Liver (tissue), 9 donors: ENCODE data around the gene CCL27. TPM values are rescaled to one million over a fixed set of nuclear protein-coding genes. Genes with fewer than 3 reads are reported as not detected.
A peak's percentile ranks its signal among the peaks of the same experiment; 100 is the strongest.

Experiments
- DNase-seq: peaks from one replicate; pipeline ENCODE4 v3.0.0-alpha.2; 2017; ENCODE audit warnings: low spot score
- H3K27ac ChIP-seq, 2 donors: one replicate each; pipeline ENCODE4 v1.7.0; 2013; ENCODE audit warnings: inconsistent platforms in 2 of 2, low read length in 2 of 2, control low read depth in 1 of 2, low read depth in 1 of 2, mild to moderate bottlenecking in 1 of 2
- H3K27me3 ChIP-seq, 4 donors: one replicate each; pipeline versions ENCODE4 v1.6.1 to v1.7.0; 2013; ENCODE audit warnings: low read length in 3 of 4, inconsistent platforms in 1 of 4, mild to moderate bottlenecking in 1 of 4, moderate library complexity in 1 of 4; ENCODE audit not compliant: control insufficient read depth in 4 of 4, insufficient read depth in 4 of 4
- H3K36me3 ChIP-seq, 4 donors: one replicate each; pipeline versions ENCODE4 v1.6.1 to v1.7.0; 2013; ENCODE audit warnings: low read length in 3 of 4, mild to moderate bottlenecking in 3 of 4, low read depth in 1 of 4, moderate library complexity in 1 of 4; ENCODE audit not compliant: control insufficient read depth in 4 of 4, insufficient read depth in 3 of 4
- H3K4me1 ChIP-seq, 4 donors: one replicate each; pipeline versions ENCODE4 v1.6.1 to v1.7.0; 2013; ENCODE audit warnings: low read length in 3 of 4, mild to moderate bottlenecking in 3 of 4, moderate library complexity in 1 of 4; ENCODE audit not compliant: control insufficient read depth in 4 of 4, insufficient read depth in 4 of 4
- H3K4me3 ChIP-seq, 3 donors: one replicate each; pipeline versions ENCODE4 v1.6.1 to v1.7.0; 2013; ENCODE audit warnings: low read length in 3 of 3, control low read depth in 1 of 3, low read depth in 1 of 3, mild to moderate bottlenecking in 1 of 3
- H3K9ac ChIP-seq, 2 donors: one replicate each; pipeline ENCODE4 v1.7.0; 2013; ENCODE audit warnings: low read length in 2 of 2, mild to moderate bottlenecking in 2 of 2, moderate library complexity in 2 of 2, control low read depth in 1 of 2, low read depth in 1 of 2
- H3K9me3 ChIP-seq, 4 donors: one replicate each; pipeline versions ENCODE4 v1.6.1 to v1.7.0; 2013; ENCODE audit warnings: low read length in 3 of 4; ENCODE audit not compliant: control insufficient read depth in 4 of 4
- ATF3 ChIP-seq: IDR thresholded peaks from 2 replicates; pipeline ENCODE4 v1.6.1; 2016; ENCODE audit warnings: antibody characterized with exemption
- HNF4A ChIP-seq, 2 donors: conservative IDR thresholded peaks; 2 replicates each; pipeline ENCODE4 v1.6.1; 2016; ENCODE audit warnings: antibody characterized with exemption in 2 of 2, mild to moderate bottlenecking in 2 of 2
- HNF4G ChIP-seq: IDR thresholded peaks from 2 replicates; pipeline ENCODE4 v1.6.1; 2016; ENCODE audit warnings: antibody characterized with exemption
- JUND ChIP-seq, 2 donors: IDR thresholded peaks; 2 replicates each; pipeline ENCODE4 v1.6.1; 2016; ENCODE audit warnings: antibody characterized with exemption in 2 of 2
- MAX ChIP-seq: IDR thresholded peaks from 2 replicates; pipeline ENCODE4 v1.6.1; 2016; ENCODE audit warnings: antibody characterized with exemption
- NR2F2 ChIP-seq: IDR thresholded peaks from 2 replicates; pipeline ENCODE4 v1.6.1; 2016; ENCODE audit warnings: antibody characterized with exemption
- SP1 ChIP-seq: IDR thresholded peaks from 2 replicates; pipeline ENCODE4 v1.6.1; 2018; ENCODE audit warnings: antibody characterized with exemption, mild to moderate bottlenecking
- TAF1 ChIP-seq: conservative IDR thresholded peaks from 2 replicates; pipeline ENCODE4 v1.6.1; 2016; ENCODE audit warnings: antibody characterized with exemption, mild to moderate bottlenecking
- YY1 ChIP-seq: IDR thresholded peaks from 2 replicates; pipeline ENCODE4 v1.6.1; 2016; ENCODE audit warnings: antibody characterized with exemption, mild to moderate bottlenecking
- WGBS: extraction: QIAGEN DNeasy Blood & Tissue Kit; methylation state at CpG from one replicate; pipeline ENCODE4 v1.1.7; 2013; 5-methylcytosine and 5-hydroxymethylcytosine counted together
- polyA plus RNA-seq, 2 donors: library from polyadenylated mRNA; stranded (reverse) in 1 of 2; unstranded in 1 of 2; fragments of 200-250 nt in 1 of 2; fragments of >200 nt in 1 of 2; fragmentation: Nextera tagmentation in 1 of 2; extraction: Ambion mirVana in 1 of 2; gene quantifications; one replicate each; pipeline versions ENCODE4 v1.2.1 to v1.2.3, GENCODE V29; 2013 to 2015
- total RNA-seq, 2 donors: library from RNA; depleted of rRNA; stranded (reverse); fragments of >200 nt; gene quantifications; one replicate each; pipeline ENCODE4 v1.2.3, GENCODE V29; 2014
- TF ChIP-seq, protein P1 (sequence below): fragments of 150-350 bp; IDR thresholded peaks from 2 replicates; pipeline ENCODE4 v1.5.1; 2017; ENCODE audit warnings: improper control_type of control experiment, low read depth, low read length; ENCODE audit not compliant: missing input control
- donor health status: healthy.
- donor health status: healthy.
- donor health status: healthy.
- donor health status: healthy.
- donor health status: healthy.

Gene CCL27
- total and polyA plus RNA-seq, 4 donors: not detected

DNA sequence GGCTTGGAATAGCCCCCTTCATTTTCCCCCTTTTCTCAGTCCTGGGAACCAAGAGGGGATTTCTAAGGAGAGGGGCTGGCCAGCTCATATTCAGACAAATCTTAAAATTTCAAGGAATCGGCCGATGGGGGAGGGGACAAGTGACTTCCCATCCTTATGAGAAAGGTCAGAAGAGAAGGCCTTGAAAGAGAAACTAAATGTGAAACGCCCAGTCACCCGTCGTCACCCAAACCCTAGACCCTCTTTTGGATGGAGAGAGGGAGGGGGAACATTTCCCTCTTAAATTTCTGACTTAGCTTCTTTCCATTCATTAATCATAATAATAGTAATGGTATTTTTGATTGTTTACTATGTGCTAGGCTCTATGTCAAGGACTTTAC, 29.5 kb upstream of the CCL27 start:
- WGBS: 81% methylated on average over 5 of the region's 5 CpGs
- TF ChIP-seq, protein P1, sequence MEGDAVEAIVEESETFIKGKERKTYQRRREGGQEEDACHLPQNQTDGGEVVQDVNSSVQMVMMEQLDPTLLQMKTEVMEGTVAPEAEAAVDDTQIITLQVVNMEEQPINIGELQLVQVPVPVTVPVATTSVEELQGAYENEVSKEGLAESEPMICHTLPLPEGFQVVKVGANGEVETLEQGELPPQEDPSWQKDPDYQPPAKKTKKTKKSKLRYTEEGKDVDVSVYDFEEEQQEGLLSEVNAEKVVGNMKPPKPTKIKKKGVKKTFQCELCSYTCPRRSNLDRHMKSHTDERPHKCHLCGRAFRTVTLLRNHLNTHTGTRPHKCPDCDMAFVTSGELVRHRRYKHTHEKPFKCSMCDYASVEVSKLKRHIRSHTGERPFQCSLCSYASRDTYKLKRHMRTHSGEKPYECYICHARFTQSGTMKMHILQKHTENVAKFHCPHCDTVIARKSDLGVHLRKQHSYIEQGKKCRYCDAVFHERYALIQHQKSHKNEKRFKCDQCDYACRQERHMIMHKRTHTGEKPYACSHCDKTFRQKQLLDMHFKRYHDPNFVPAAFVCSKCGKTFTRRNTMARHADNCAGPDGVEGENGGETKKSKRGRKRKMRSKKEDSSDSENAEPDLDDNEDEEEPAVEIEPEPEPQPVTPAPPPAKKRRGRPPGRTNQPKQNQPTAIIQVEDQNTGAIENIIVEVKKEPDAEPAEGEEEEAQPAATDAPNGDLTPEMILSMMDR: no peak
- TF ChIP-seq TAF1: no peak

GRCh38 chr9:34690983-34691935, 28.8 kb upstream of the CCL27 start, which contains the start of gene CCL19:
TSS of gene CCL19 (minus strand) at chr9:34691276. CDS start at chr9:34691139, 137 bp downstream.
- Histone ChIP-seq H3K36me3 (no peaks in the 10 kb centered on the region), H3K27me3 (no peaks in the 10 kb centered on the region), H3K4me3 (no peak within 1 kb of the TSS), H3K4me1 (peaks cover 18 to 48% (median 38%) of the 10 kb centered on the region in 4 donors), H3K27ac (no peak within 1 kb of the TSS), H3K9ac (no peak within 1 kb of the TSS), H3K9me3 (no peaks in the 10 kb centered on the region)
- TF ChIP-seq HNF4G: no peak
- TF ChIP-seq, protein P1: no peak
- TF ChIP-seq ATF3: no peak
- TF ChIP-seq JUND (IDR thresholded peaks at IDR 0.05): no peak
- no peak for TF ChIP-seq MAX
- no peak for TF ChIP-seq NR2F2
- no peak for TF ChIP-seq YY1
- TF ChIP-seq SP1: no peak
- DNase-seq: no peak
- WGBS: 74% methylated on average over 6 of the region's 6 CpGs

More for the DNA sequence above, 29.5 kb upstream of the CCL27 start:
- Histone ChIP-seq H3K27ac (no peak overlapping the region), H3K27me3 (no peaks in the 10 kb centered on the region), H3K4me3 (no peak overlapping the region), H3K9me3 (no peaks in the 10 kb centered on the region), H3K4me1 (peaks cover 18 to 43% (median 37%) of the 10 kb centered on the region in 4 donors), H3K36me3 (no peaks in the 10 kb centered on the region), H3K9ac (no peak overlapping the region)
- no peak for DNase-seq

DNA sequence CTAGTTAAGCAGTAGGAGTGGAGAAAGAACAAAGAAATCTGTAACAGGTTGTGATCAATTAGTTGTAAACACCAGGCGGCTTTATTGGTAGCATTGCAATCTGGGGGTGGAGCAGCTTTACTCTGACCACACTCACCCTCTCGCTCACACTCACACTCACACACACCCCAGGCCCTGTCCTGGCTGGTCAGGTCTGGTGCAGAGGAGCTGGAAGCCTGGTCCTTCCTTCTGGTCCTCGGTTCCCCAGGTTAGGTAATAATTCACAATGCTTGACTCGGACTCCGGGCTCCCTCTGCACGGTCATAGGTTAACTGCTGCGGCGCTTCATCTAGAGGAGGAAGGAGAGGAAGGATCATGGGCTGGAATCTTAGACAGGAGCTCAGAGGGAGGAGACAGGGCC, 27.1 kb upstream of the CCL27 start:
- H3K27ac ChIP-seq: peak overlapping the region in 1 of 2 donors; percentile 43
- H3K27me3 ChIP-seq: no peaks in the 10 kb centered on the region
- no peak for DNase-seq
- H3K36me3 ChIP-seq: no peaks in the 10 kb centered on the region
- 24% methylated on average over 8 of the region's 8 CpGs for WGBS
- H3K4me1 ChIP-seq: peaks cover 18 to 60% (median 49%) of the 10 kb centered on the region in 4 donors
- TF ChIP-seq NR2F2 (no peak), HNF4A (conservative IDR thresholded peaks at IDR 0.05) (peak in 1 of 2 donors; percentile 13)
- no peaks in the 10 kb centered on the region for H3K9me3 ChIP-seq
- no peak overlapping the region for H3K9ac ChIP-seq
- no peak overlapping the region for H3K4me3 ChIP-seq
